Natural killer cell (primary cell): Measurements from ENCODE around the gene TTC27. TPM values are rescaled to one million over a fixed set of nuclear protein-coding genes. Genes with fewer than 3 reads are reported as not detected.

Source experiments
- ATAC-seq, 3 donors: fragments of 150-1000 bp in 2 of 3; fragments of 200-7000 bp in 1 of 3; cut with Tn5 transposase; 1 replicate in 1 of 3; 2 replicates in 2 of 3; pipeline ENCODE4 v1.10.0; 2021; ENCODE audit warnings: mild to moderate bottlenecking in 2 of 3, moderate library complexity in 2 of 3
- DNase-seq, 2 donors: peaks; one replicate each; pipeline versions ENCODE4 v3.0.0 to v3.0.0-alpha.2; 2013 to 2021; ENCODE audit warnings: mixed read lengths in 1 of 2
- H3K27ac ChIP-seq: one replicate; pipeline ENCODE4 v1.5.1; 2013; ENCODE audit warnings: mild to moderate bottlenecking, low read length
- H3K27me3 ChIP-seq: one replicate; pipeline ENCODE4 v1.6.1; 2013; ENCODE audit warnings: low read length; ENCODE audit not compliant: control insufficient read depth, insufficient read depth
- H3K36me3 ChIP-seq: one replicate; pipeline ENCODE4 v1.6.1; 2013; ENCODE audit warnings: low read length; ENCODE audit not compliant: control insufficient read depth, insufficient read depth
- H3K4me1 ChIP-seq: one replicate; pipeline ENCODE4 v1.6.1; 2013; ENCODE audit warnings: low read length; ENCODE audit not compliant: control insufficient read depth, insufficient read depth
- H3K4me3 ChIP-seq: one replicate; pipeline ENCODE4 v1.5.1; 2013; ENCODE audit warnings: low read length
- H3K9me3 ChIP-seq: one replicate; pipeline ENCODE4 v1.6.1; 2013; ENCODE audit warnings: low read length; ENCODE audit not compliant: control insufficient read depth, insufficient read depth
- H3K27ac Mint-ChIP-seq, 2 donors: one replicate each; pipeline ENCODE4 v1.8.0; 2022; ENCODE audit warnings: mild to moderate bottlenecking in 2 of 2, mixed read lengths in 2 of 2, moderate library complexity in 1 of 2
- H3K27me3 Mint-ChIP-seq, 2 donors: one replicate each; pipeline ENCODE4 v1.8.0; 2022; ENCODE audit warnings: low read depth in 2 of 2, mixed read lengths in 2 of 2
- H3K36me3 Mint-ChIP-seq: one replicate; pipeline ENCODE4 v1.8.0; 2022; ENCODE audit warnings: mixed read lengths
- H3K4me1 Mint-ChIP-seq, 2 donors: one replicate each; pipeline ENCODE4 v1.8.0; 2022; ENCODE audit warnings: mixed read lengths in 2 of 2
- H3K4me3 Mint-ChIP-seq: one replicate; pipeline ENCODE4 v1.8.0; 2022; ENCODE audit warnings: mild to moderate bottlenecking, moderate library complexity, mixed read lengths
- H3K9me3 Mint-ChIP-seq, 2 donors: one replicate each; pipeline ENCODE4 v1.8.0; 2022; ENCODE audit warnings: mixed read lengths in 2 of 2
- CTCF ChIP-seq: fragments of 200-600 bp; IDR thresholded peaks from one replicate; pipeline ENCODE4 v1.8.0; 2022; ENCODE audit warnings: antibody characterized with exemption
- WGBS: methylation state at CpG from one replicate; pipeline ENCODE4 v1.1.7; 2013; ENCODE audit warnings: missing lambda C conversion rate; ENCODE audit not compliant: insufficient coverage; 5-methylcytosine and 5-hydroxymethylcytosine counted together
- intact Hi-C: fragments of 100-400 bp; cut with micrococcal nuclease; formaldehyde crosslinking; loops from one replicate; pipeline ENCODE4 v1.14.2; 2022
- total RNA-seq, 4 donors: library from RNA; stranded (reverse); fragments of 120-200 nt in 1 of 4; gene quantifications; one replicate each; pipeline versions ENCODE4 v1.2.3 to v1.2.4, GENCODE V29; 2013 to 2022

Gene TTC27
- total RNA-seq: 10 to 100 TPM; 13.7 to 14.6 (median 14.1) TPM
- total RNA-seq (2013): 30.2 TPM

- no peaks in the 10 kb centered on the region for H3K27me3 ChIP-seq
- WGBS: under 1% methylated on average over 36 of the region's 39 CpGs
- Mint-ChIP-seq H3K36me3 (no peaks in the 10 kb centered on the region), H3K27ac (peak within 1 kb of the TSS; percentile 89), H3K4me1 (peaks cover 15 to 18% of the 10 kb centered on the region in 2 donors), H3K27me3 (no peaks in the 10 kb centered on the region), H3K9me3 (no peaks in the 10 kb centered on the region), H3K4me3 (peak within 1 kb of the TSS; percentile 97)
- H3K9me3 ChIP-seq: no peaks in the 10 kb centered on the region
- intact Hi-C loops: no loop called here
- peak; percentile 93 to 96 for DNase-seq
- peak; percentile 99 to 100 (median 99) for ATAC-seq
- H3K36me3 ChIP-seq: peaks cover 13% of the 10 kb centered on the region
- peak within 1 kb of the TSS; percentile 28 for H3K27ac ChIP-seq
- H3K4me1 ChIP-seq: peaks cover 18% of the 10 kb centered on the region
- H3K4me3 ChIP-seq: peak within 1 kb of the TSS; percentile 73
- TF ChIP-seq CTCF: no peak
Observed at GRCh38 chr2:32627814-32628579, at the start of gene TTC27. TSS of gene TTC27 (plus strand) at chr2:32628050. CDS start at chr2:32628293, 243 bp downstream.

GRCh38 chr2:32591669-32592463, 36.0 kb upstream of the TTC27 start:
- Mint-ChIP-seq H3K4me1 (peaks cover 17 to 18% of the 10 kb centered on the region in 2 donors), H3K4me3 (no peak overlapping the region), H3K27me3 (no peaks in the 10 kb centered on the region), H3K27ac (peak overlapping the region; percentile 64 to 65), H3K36me3 (no peaks in the 10 kb centered on the region), H3K9me3 (no peaks in the 10 kb centered on the region)
- 0% methylated on average over 1 of the region's 3 CpGs for WGBS
- H3K4me3 ChIP-seq: no peak overlapping the region
- H3K27me3 ChIP-seq: no peaks in the 10 kb centered on the region
- peaks cover 12% of the 10 kb centered on the region for H3K36me3 ChIP-seq
- no peak for TF ChIP-seq CTCF
- peak in 1 of 2 donors; percentile 35 for DNase-seq
- H3K9me3 ChIP-seq: no peaks in the 10 kb centered on the region
- intact Hi-C loops: no loop called here
- H3K4me1 ChIP-seq: no peaks in the 10 kb centered on the region
- H3K27ac ChIP-seq: no peak overlapping the region
- peak; percentile 34 to 74 (median 65) for ATAC-seq

- intact Hi-C loops: no loop called here
- H3K9me3 Mint-ChIP-seq: no peaks in the 10 kb centered on the region
- peaks cover 15 to 17% of the 10 kb centered on the region in 2 donors for H3K4me1 Mint-ChIP-seq
- Histone ChIP-seq H3K4me3 (no peak overlapping the region), H3K36me3 (peaks cover 24% of the 10 kb centered on the region), H3K9me3 (no peaks in the 10 kb centered on the region), H3K27me3 (no peaks in the 10 kb centered on the region), H3K4me1 (no peaks in the 10 kb centered on the region), H3K27ac (no peak overlapping the region)
- H3K4me3 Mint-ChIP-seq: no peak overlapping the region
- WGBS: 85% methylated on average over 2 of the region's 3 CpGs
- H3K27me3 Mint-ChIP-seq: no peaks in the 10 kb centered on the region
- no peaks in the 10 kb centered on the region for H3K36me3 Mint-ChIP-seq
- ATAC-seq (no peak), DNase-seq (no peak)
- TF ChIP-seq CTCF: no peak
- H3K27ac Mint-ChIP-seq: no peak overlapping the region
Observed at GRCh38 chr2:32594573-32594972, 33.3 kb upstream of the TTC27 start.
